HepG2 (cell line): Measurements from ENCODE around the gene CREBRF. TPM values are rescaled to one million over a fixed set of nuclear protein-coding genes. Genes with fewer than 3 reads are reported as not detected.

Experiments used
- HDAC6 ChIP-seq: fragments of 200-600 bp; sonication (generic); IDR thresholded peaks from 2 replicates; pipeline ENCODE4 v1.7.0; 2017; ENCODE audit warnings: mild to moderate bottlenecking, antibody characterized with exemption, low read length, low read depth
- IRX3 ChIP-seq: sonication (generic); formaldehyde crosslinking; IDR thresholded peaks from 2 replicates; pipeline ENCODE4 v1.8.1; 2023; ENCODE audit warnings: mild to moderate bottlenecking, low read depth, missing genetic modification reagents, borderline replicate concordance
- JUND ChIP-seq: sonication (generic); formaldehyde crosslinking; IDR thresholded peaks from 2 replicates; pipeline ENCODE4 v1.8.0; 2022; ENCODE audit warnings: mild to moderate bottlenecking, missing genetic modification reagents
- KLF13 ChIP-seq: sonication (generic); formaldehyde crosslinking; IDR thresholded peaks from 2 replicates; pipeline ENCODE4 v1.4.0; 2020; ENCODE audit warnings: mild to moderate bottlenecking, missing genetic modification reagents
- MTA1 ChIP-seq: sonication (generic); formaldehyde crosslinking; IDR thresholded peaks from 2 replicates; pipeline ENCODE4 v1.4.0; 2020; ENCODE audit warnings: missing genetic modification reagents, mild to moderate bottlenecking, borderline replicate concordance
- NCOA1 ChIP-seq: sonication (generic); formaldehyde crosslinking; IDR thresholded peaks from 2 replicates; pipeline ENCODE4 v1.9.0; 2021; ENCODE audit warnings: missing genetic modification reagents
- NR2C2 ChIP-seq: sonication (generic); formaldehyde crosslinking; IDR thresholded peaks from 2 replicates; pipeline ENCODE4 v1.4.0; 2020; ENCODE audit warnings: missing genetic modification reagents, mild to moderate bottlenecking, moderate library complexity, borderline replicate concordance
- NR2F6 ChIP-seq, 2 experiments: IDR thresholded peaks; 2 replicates each; pipeline ENCODE4 v1.6.1; 2016; ENCODE audit warnings: antibody characterized with exemption in 1 of 2, mild to moderate bottlenecking in 1 of 2
- PHF20 ChIP-seq: sonication (generic); formaldehyde crosslinking; IDR thresholded peaks from 2 replicates; pipeline ENCODE4 v1.5.0; 2020; ENCODE audit warnings: mild to moderate bottlenecking, missing genetic modification reagents
- SKI ChIP-seq: fragments of 450-650 bp; IDR thresholded peaks from one replicate; pipeline ENCODE4 v1.6.1; 2018; ENCODE audit warnings: mild to moderate bottlenecking; ENCODE audit not compliant: partially characterized antibody
- SUZ12 ChIP-seq: fragments of 150-350 bp; IDR thresholded peaks from 2 replicates; pipeline ENCODE4 v1.6.1; 2014; ENCODE audit warnings: low read depth, low read length
- TBX2 ChIP-seq: sonication (generic); formaldehyde crosslinking; IDR thresholded peaks from 2 replicates; pipeline ENCODE4 v1.5.0; 2020; ENCODE audit warnings: missing genetic modification reagents, mild to moderate bottlenecking, borderline replicate concordance
- ZBTB38 ChIP-seq: sonication (generic); formaldehyde crosslinking; IDR thresholded peaks from 2 replicates; pipeline ENCODE4 v1.5.1; 2020; ENCODE audit warnings: mild to moderate bottlenecking, missing genetic modification reagents
- ZFP90 ChIP-seq: sonication (generic); formaldehyde crosslinking; IDR thresholded peaks from 2 replicates; pipeline ENCODE4 v1.8.0; 2022; ENCODE audit warnings: missing genetic modification reagents, mild to moderate bottlenecking, inconsistent platforms, borderline replicate concordance
- ZNF530 ChIP-seq: sonication (generic); formaldehyde crosslinking; IDR thresholded peaks from 2 replicates; pipeline ENCODE4 v1.5.0; 2020; ENCODE audit warnings: low read depth, mild to moderate bottlenecking, missing genetic modification reagents
- ZNF562 ChIP-seq: sonication (generic); formaldehyde crosslinking; IDR thresholded peaks from 2 replicates; pipeline ENCODE4 v1.8.0; 2022; ENCODE audit warnings: missing genetic modification reagents, borderline replicate concordance
- ZNF629 ChIP-seq: sonication (generic); formaldehyde crosslinking; conservative IDR thresholded peaks from 2 replicates; pipeline ENCODE4 v1.5.0; 2020; ENCODE audit warnings: missing genetic modification reagents
- ZNF670 ChIP-seq: sonication (generic); formaldehyde crosslinking; IDR thresholded peaks from 2 replicates; pipeline ENCODE4 v1.8.0; 2022; ENCODE audit warnings: mild to moderate bottlenecking, missing genetic modification reagents, borderline replicate concordance
- ZNF678 ChIP-seq: sonication (generic); formaldehyde crosslinking; IDR thresholded peaks from 2 replicates; pipeline ENCODE4 v1.4.0; 2020; ENCODE audit warnings: mild to moderate bottlenecking, missing genetic modification reagents
- polyA plus RNA-seq, 8 experiments: library from polyadenylated mRNA; depleted of rRNA in 3 of 8; stranded (reverse) in 7 of 8; unstranded in 1 of 8; fragments of >200 nt; fragmentation: Illumina TruSeq in 4 of 8; extraction: Trizol in 4 of 8; gene quantifications; 2 replicates each; pipeline versions ENCODE4 v1.2.1 to v1.2.3, GENCODE V29; 2011 to 2016; ENCODE audit warnings: low read depth in 4 of 8, missing spikeins in 1 of 8, mixed read lengths in 1 of 8; ENCODE audit not compliant: insufficient read depth in 1 of 8
- total RNA-seq, 5 experiments: library from RNA; depleted of rRNA; stranded (reverse); fragments of >200 nt; fragmentation: Illumina TruSeq; extraction: Trizol; gene quantifications; 2 replicates each; pipeline ENCODE4 v1.2.3, GENCODE V29; 2016; ENCODE audit warnings: low read depth in 1 of 5
- TF ChIP-seq, protein P1 (sequence below): sonication (generic); formaldehyde crosslinking; IDR thresholded peaks from 2 replicates; pipeline ENCODE4 v1.4.0; 2020; ENCODE audit warnings: mild to moderate bottlenecking, missing genetic modification reagents
- TF ChIP-seq, protein P2 (sequence below): sonication (generic); formaldehyde crosslinking; IDR thresholded peaks from 2 replicates; pipeline ENCODE4 v1.5.1; 2020; ENCODE audit warnings: missing genetic modification reagents, mild to moderate bottlenecking, borderline replicate concordance
- TF ChIP-seq, protein P3 (sequence below): sonication (generic); formaldehyde crosslinking; IDR thresholded peaks from 2 replicates; pipeline ENCODE4 v1.9.0; 2021; ENCODE audit warnings: mild to moderate bottlenecking, missing genetic modification reagents

Gene CREBRF
- total and polyA plus RNA-seq, 2 of the 13 experiments (the other 11 are each of a cell fraction or from before 2014, with no cell fraction given): 4.5 to 10.2 TPM

DNA sequence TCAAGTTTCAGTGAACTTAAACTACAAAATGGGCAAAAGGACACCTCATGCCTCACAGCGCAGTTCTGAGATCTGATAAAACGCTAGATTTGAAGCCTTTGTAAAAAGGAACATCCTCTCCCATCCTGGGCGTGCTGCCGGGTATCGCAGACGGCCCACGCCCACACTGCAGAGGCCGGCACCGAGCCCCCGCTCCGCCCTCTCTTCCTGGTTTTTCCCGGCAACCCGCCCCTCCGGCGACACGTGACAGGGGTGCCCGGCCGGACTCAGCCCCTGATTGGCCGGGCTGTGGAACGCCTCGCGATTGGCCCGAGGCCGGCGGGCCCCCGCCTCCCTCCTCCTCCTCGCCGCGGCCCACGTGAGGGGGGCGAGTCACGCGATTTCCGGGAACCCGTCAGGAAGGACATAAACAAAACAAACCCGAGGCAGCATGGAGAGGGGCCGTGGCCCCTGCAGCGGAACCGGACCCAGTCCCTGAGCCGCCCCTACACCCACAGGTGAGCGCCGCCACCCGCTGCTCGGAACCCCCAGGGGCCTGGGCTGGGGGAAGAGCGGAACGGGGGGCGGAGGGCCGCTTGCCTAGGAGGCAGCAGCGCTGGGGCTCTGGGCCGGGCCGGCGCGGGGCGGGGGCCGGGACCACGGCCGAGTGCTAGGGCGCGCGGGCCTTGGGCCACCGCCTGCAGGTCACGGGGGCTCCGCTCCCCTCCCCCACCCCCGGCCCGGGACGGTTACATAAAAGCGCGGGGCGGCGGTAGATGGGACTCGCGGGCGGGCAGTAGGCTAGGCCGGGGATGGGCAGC, at the start of gene CREBRF (continued):
- TF ChIP-seq ZNF670 (CRISPR knock-in tag): 0 out of 2 replicates have a peak, but pooled peaks have one; percentile 51
- no peak for TF ChIP-seq ZNF562 (CRISPR knock-in tag)
- no peak for TF ChIP-seq KLF13 (CRISPR knock-in tag)
- TF ChIP-seq ZNF678 (CRISPR knock-in tag): no peak
- TF ChIP-seq HDAC6: no peak
- TF ChIP-seq TBX2 (CRISPR knock-in tag): peak; percentile 40; the same call in 1 of the 2 replicates
- TF ChIP-seq ZFP90 (CRISPR knock-in tag): no peak
- peak; percentile 74 for TF ChIP-seq PHF20 (CRISPR knock-in tag)
- TF ChIP-seq, protein P1, sequence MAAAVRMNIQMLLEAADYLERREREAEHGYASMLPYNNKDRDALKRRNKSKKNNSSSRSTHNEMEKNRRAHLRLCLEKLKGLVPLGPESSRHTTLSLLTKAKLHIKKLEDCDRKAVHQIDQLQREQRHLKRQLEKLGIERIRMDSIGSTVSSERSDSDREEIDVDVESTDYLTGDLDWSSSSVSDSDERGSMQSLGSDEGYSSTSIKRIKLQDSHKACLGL (CRISPR knock-in tag): peak; percentile 89; the same call in 1 of the 2 replicates
- TF ChIP-seq NCOA1: no peak
- peak; percentile 30 for TF ChIP-seq SKI
- no peak for TF ChIP-seq MTA1 (CRISPR knock-in tag)
- TF ChIP-seq SUZ12: no peak
- peak; percentile 64 for TF ChIP-seq ZBTB38 (CRISPR knock-in tag)
- TF ChIP-seq ZNF530 (CRISPR knock-in tag): no peak
- no peak for TF ChIP-seq JUND (CRISPR knock-in tag)
- no peak for TF ChIP-seq NR2F6 (IDR thresholded peaks at IDR 0.05)
- no peak for TF ChIP-seq NR2F6 (CRISPR knock-in tag; IDR thresholded peaks at IDR 0.05)
- TF ChIP-seq IRX3 (CRISPR knock-in tag): no peak
- TF ChIP-seq ZNF629: no peak
- TF ChIP-seq, protein P2, sequence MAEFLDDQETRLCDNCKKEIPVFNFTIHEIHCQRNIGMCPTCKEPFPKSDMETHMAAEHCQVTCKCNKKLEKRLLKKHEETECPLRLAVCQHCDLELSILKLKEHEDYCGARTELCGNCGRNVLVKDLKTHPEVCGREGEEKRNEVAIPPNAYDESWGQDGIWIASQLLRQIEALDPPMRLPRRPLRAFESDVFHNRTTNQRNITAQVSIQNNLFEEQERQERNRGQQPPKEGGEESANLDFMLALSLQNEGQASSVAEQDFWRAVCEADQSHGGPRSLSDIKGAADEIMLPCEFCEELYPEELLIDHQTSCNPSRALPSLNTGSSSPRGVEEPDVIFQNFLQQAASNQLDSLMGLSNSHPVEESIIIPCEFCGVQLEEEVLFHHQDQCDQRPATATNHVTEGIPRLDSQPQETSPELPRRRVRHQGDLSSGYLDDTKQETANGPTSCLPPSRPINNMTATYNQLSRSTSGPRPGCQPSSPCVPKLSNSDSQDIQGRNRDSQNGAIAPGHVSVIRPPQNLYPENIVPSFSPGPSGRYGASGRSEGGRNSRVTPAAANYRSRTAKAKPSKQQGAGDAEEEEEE (CRISPR knock-in tag): no peak
- peak; percentile 28; the same call in 1 of the 2 replicates for TF ChIP-seq NR2C2 (CRISPR knock-in tag)
- TF ChIP-seq, protein P3, sequence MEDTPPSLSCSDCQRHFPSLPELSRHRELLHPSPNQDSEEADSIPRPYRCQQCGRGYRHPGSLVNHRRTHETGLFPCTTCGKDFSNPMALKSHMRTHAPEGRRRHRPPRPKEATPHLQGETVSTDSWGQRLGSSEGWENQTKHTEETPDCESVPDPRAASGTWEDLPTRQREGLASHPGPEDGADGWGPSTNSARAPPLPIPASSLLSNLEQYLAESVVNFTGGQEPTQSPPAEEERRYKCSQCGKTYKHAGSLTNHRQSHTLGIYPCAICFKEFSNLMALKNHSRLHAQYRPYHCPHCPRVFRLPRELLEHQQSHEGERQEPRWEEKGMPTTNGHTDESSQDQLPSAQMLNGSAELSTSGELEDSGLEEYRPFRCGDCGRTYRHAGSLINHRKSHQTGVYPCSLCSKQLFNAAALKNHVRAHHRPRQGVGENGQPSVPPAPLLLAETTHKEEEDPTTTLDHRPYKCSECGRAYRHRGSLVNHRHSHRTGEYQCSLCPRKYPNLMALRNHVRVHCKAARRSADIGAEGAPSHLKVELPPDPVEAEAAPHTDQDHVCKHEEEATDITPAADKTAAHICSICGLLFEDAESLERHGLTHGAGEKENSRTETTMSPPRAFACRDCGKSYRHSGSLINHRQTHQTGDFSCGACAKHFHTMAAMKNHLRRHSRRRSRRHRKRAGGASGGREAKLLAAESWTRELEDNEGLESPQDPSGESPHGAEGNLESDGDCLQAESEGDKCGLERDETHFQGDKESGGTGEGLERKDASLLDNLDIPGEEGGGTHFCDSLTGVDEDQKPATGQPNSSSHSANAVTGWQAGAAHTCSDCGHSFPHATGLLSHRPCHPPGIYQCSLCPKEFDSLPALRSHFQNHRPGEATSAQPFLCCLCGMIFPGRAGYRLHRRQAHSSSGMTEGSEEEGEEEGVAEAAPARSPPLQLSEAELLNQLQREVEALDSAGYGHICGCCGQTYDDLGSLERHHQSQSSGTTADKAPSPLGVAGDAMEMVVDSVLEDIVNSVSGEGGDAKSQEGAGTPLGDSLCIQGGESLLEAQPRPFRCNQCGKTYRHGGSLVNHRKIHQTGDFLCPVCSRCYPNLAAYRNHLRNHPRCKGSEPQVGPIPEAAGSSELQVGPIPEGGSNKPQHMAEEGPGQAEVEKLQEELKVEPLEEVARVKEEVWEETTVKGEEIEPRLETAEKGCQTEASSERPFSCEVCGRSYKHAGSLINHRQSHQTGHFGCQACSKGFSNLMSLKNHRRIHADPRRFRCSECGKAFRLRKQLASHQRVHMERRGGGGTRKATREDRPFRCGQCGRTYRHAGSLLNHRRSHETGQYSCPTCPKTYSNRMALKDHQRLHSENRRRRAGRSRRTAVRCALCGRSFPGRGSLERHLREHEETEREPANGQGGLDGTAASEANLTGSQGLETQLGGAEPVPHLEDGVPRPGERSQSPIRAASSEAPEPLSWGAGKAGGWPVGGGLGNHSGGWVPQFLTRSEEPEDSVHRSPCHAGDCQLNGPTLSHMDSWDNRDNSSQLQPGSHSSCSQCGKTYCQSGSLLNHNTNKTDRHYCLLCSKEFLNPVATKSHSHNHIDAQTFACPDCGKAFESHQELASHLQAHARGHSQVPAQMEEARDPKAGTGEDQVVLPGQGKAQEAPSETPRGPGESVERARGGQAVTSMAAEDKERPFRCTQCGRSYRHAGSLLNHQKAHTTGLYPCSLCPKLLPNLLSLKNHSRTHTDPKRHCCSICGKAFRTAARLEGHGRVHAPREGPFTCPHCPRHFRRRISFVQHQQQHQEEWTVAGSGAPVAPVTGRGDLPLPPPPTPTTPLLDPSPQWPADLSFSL (CRISPR knock-in tag): no peak
